SU-DHL-6 (cell line): ENCODE results near the gene KRT5.

Experiments used
- H2AFZ ChIP-seq: fragments of 200-600 bp; sonication (generic); 2 replicates; pipeline ENCODE4 v1.6.1; 2014; ENCODE audit warnings: low read depth, mild to moderate bottlenecking, moderate library complexity, mixed read lengths, antibody characterized with exemption, low read length; ENCODE audit not compliant: severe bottlenecking
- H3F3A ChIP-seq: fragments of 200-600 bp; shearing (Covaris generic); 2 replicates; pipeline ENCODE4 v1.6.0; 2016; ENCODE audit warnings: antibody characterized with exemption, mild to moderate bottlenecking; ENCODE audit not compliant: insufficient read depth
- H3K27ac ChIP-seq: fragments of 200-600 bp; sonication (generic); 2 replicates; pipeline ENCODE4 v1.5.1; 2016; ENCODE audit warnings: low read depth, mild to moderate bottlenecking, low read length, moderate library complexity, mixed read lengths
- H3K27me3 ChIP-seq: fragments of 200-600 bp; sonication (generic), shearing (Covaris generic); 2 replicates; pipeline ENCODE4 v1.6.0; 2014; ENCODE audit warnings: mild to moderate bottlenecking, low read length
- H3K36me3 ChIP-seq: fragments of 200-600 bp; sonication (generic); 2 replicates; pipeline ENCODE4 v1.6.1; 2014; ENCODE audit warnings: mild to moderate bottlenecking, low read length, mixed read lengths
- H3K4me2 ChIP-seq: fragments of 300-600, 200-600 bp; shearing (Covaris generic), sonication (generic); 2 replicates; pipeline ENCODE4 v1.6.0; 2014; ENCODE audit warnings: low read length, low read depth, mild to moderate bottlenecking; ENCODE audit not compliant: poor library complexity, severe bottlenecking
- H3K4me3 ChIP-seq: fragments of 200-600 bp; sonication (generic); 2 replicates; pipeline ENCODE4 v1.5.1; 2014; ENCODE audit warnings: antibody characterized with exemption, low read length, mild to moderate bottlenecking, mixed read lengths; ENCODE audit not compliant: insufficient read depth, poor library complexity, severe bottlenecking
- H3K79me2 ChIP-seq: fragments of 200-600 bp; sonication (generic); 2 replicates; pipeline ENCODE4 v1.6.1; 2014; ENCODE audit warnings: mild to moderate bottlenecking, low read length, moderate library complexity; ENCODE audit not compliant: insufficient read depth
- H3K9ac ChIP-seq: fragments of 200-600 bp; sonication (generic); 2 replicates; pipeline ENCODE4 v1.7.0; 2014; ENCODE audit warnings: mild to moderate bottlenecking, low read length
- H3K9me2 ChIP-seq: fragments of 200-600 bp; sonication (generic); replicated peaks from 2 replicates; pipeline ENCODE4 v1.6.1; 2014; ENCODE audit warnings: low read length; ENCODE audit not compliant: insufficient read depth
- H3K9me3 ChIP-seq: fragments of 200-600 bp; sonication (generic); 2 replicates; pipeline ENCODE4 v1.6.1; 2014; ENCODE audit warnings: low read length, mixed read lengths; ENCODE audit not compliant: insufficient read depth
- H4K20me1 ChIP-seq: fragments of 200-600 bp; sonication (generic); 2 replicates; pipeline ENCODE4 v1.6.1; 2014; ENCODE audit warnings: low read depth, mild to moderate bottlenecking, antibody characterized with exemption, low read length, moderate library complexity, mixed read lengths
- EZH2phosphoT487 ChIP-seq: fragments of 200-600 bp; sonication (generic), shearing (Covaris generic); conservative IDR thresholded peaks from 2 replicates; pipeline ENCODE4 v1.6.1; 2018; ENCODE audit warnings: mild to moderate bottlenecking, antibody characterized with exemption, low read length, moderate library complexity, mixed read lengths
- TF ChIP-seq, protein P1 (sequence below): fragments of 200-600 bp; sonication (generic); IDR thresholded peaks from one replicate; pipeline ENCODE4 v1.5.1; 2017; ENCODE audit warnings: antibody characterized with exemption, mild to moderate bottlenecking, low read length, moderate library complexity; ENCODE audit not compliant: insufficient read depth, poor library complexity, severe bottlenecking

KRT5 gene

DNA sequence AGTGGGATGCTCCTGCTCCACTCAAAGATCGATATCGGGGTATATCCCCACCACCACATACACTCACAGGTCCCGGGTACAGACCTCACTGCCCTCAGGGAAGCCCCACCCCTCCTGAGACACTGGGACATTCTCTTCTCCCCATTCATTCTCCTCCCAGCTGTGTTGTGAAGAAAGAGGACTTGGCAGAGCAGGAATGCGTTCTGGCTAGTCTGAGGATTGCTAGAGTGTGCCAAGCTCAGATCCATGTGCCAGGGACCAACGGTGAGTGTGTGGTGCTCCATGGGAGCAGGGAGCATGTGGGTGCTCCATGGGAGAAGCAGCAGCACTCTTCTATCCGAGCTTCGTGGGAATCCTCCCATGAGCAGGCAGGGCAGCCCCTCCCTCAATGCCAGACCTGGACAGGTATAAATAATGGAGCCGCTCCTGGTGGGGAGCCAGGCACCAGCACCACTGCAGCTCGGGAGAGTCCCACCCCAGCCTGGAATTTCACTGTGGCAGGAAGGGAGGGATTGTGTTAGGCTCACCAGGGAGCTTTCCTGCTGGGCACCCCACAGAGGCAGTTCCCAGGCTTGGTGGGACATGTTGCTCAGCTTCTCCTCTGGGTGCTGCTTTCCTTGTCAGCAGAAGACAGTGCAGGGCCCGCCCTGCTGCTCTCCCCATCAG lies 2.3 kb upstream of the KRT5 start:
- Histone ChIP-seq H3K27me3 (no peaks in the 10 kb centered on the region), H3F3A (no peaks in the 10 kb centered on the region), H3K9ac (no peak overlapping the region), H2AFZ (no peak overlapping the region), H3K9me2 (no peaks in the 10 kb centered on the region), H3K27ac (no peak overlapping the region), H3K9me3 (no peaks in the 10 kb centered on the region), H3K79me2 (no peaks in the 10 kb centered on the region), H3K4me2 (no peak overlapping the region), H3K36me3 (no peaks in the 10 kb centered on the region), H3K4me3 (no peak overlapping the region), H4K20me1 (no peaks in the 10 kb centered on the region)
- TF ChIP-seq, protein P1, sequence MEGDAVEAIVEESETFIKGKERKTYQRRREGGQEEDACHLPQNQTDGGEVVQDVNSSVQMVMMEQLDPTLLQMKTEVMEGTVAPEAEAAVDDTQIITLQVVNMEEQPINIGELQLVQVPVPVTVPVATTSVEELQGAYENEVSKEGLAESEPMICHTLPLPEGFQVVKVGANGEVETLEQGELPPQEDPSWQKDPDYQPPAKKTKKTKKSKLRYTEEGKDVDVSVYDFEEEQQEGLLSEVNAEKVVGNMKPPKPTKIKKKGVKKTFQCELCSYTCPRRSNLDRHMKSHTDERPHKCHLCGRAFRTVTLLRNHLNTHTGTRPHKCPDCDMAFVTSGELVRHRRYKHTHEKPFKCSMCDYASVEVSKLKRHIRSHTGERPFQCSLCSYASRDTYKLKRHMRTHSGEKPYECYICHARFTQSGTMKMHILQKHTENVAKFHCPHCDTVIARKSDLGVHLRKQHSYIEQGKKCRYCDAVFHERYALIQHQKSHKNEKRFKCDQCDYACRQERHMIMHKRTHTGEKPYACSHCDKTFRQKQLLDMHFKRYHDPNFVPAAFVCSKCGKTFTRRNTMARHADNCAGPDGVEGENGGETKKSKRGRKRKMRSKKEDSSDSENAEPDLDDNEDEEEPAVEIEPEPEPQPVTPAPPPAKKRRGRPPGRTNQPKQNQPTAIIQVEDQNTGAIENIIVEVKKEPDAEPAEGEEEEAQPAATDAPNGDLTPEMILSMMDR = no peak
- no peak for TF ChIP-seq EZH2phosphoT487

DNA sequence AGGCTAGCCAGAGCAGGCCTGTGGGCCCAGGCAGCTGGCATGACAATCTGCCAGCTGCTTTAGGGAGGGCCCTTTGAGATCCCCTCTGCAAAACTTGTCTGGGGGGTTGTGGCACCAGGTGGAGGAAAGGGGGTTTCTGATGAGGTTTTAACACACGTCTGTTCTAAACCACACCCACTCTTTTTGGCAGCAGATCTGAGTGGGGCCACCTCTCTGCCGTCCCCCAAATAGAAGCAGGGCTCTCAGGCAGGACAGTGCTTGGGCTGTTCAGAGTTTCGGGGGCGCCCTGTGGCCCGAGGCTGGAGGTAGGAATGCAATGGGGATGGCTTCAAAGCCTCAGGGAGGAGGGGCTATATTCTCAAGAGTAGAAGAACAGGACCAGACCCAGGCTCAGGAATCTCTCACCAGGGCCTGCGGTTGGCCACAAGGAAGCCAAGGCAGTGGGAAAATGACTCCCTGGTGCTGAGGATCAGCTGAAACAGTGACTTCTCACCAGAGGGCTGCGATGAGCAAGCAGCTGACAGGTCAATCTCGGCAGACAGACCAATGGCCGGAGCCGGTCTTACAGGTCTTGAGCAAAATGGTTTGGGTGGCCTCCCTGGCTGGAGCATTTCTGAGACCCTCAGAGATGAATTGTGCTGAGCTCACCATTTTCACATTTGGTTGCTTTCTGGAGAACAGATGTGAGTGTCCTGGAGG lies 1.5 kb upstream of the KRT5 start:
- no peaks in the 10 kb centered on the region for H3K9me2 ChIP-seq
- no peak overlapping the region for H3K4me2 ChIP-seq
- no peak overlapping the region for H3K27ac ChIP-seq
- TF ChIP-seq, protein P1 = no peak
- TF ChIP-seq EZH2phosphoT487 = no peak
- H2AFZ ChIP-seq = no peak overlapping the region
- no peak overlapping the region for H3K4me3 ChIP-seq
- no peaks in the 10 kb centered on the region for H3K27me3 ChIP-seq
- H4K20me1 ChIP-seq = no peaks in the 10 kb centered on the region
- H3K9ac ChIP-seq = no peak overlapping the region
- no peaks in the 10 kb centered on the region for H3K9me3 ChIP-seq
- H3K36me3 ChIP-seq = no peaks in the 10 kb centered on the region
- no peaks in the 10 kb centered on the region for H3K79me2 ChIP-seq
- H3F3A ChIP-seq = no peaks in the 10 kb centered on the region

DNA sequence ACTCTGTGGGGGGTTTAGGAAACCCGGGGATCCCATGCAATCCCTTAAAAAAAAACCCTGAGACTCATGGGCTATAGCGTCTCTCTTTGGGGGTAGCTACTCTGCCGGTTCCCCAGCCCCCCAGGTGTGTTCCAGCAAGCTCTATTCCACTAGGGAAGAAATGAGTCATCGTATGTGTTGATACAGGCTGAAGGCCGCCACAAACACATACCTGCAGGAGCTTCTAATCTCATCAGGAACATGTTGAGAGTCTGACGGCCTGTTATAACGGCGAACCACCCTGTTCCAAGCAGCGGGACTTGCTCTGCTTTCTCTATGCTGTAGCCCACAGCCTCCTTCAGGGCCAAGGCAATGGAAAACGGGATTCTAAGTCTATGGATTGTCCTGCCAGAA lies 977 bp upstream of the KRT5 start:
- H3K79me2 ChIP-seq = no peaks in the 10 kb centered on the region
- no peaks in the 10 kb centered on the region for H3K27me3 ChIP-seq
- H3K9me3 ChIP-seq = no peaks in the 10 kb centered on the region
- no peaks in the 10 kb centered on the region for H3K9me2 ChIP-seq
- no peak overlapping the region for H3K4me2 ChIP-seq
- no peak overlapping the region for H3K4me3 ChIP-seq
- no peaks in the 10 kb centered on the region for H3F3A ChIP-seq
- H3K36me3 ChIP-seq = no peaks in the 10 kb centered on the region
- no peaks in the 10 kb centered on the region; the same call in 1 of the 2 replicates for H4K20me1 ChIP-seq
- no peak overlapping the region for H2AFZ ChIP-seq
- TF ChIP-seq, protein P1 = no peak
- no peak for TF ChIP-seq EZH2phosphoT487
- H3K9ac ChIP-seq = no peak overlapping the region
- H3K27ac ChIP-seq = no peak overlapping the region
